Activated CD4-positive, alpha-beta T cell treated with anti-CD3 and anti-CD28 coated beads for 1 hour (primary cell): ENCODE results near the gene NTMT2.
"Not testable (repeated sequence)": the region's sequence is repeated elsewhere in the genome, so short reads cannot be mapped to it uniquely, and the experiment has no call there.

ENCODE experiments used
- DNase-seq: peaks from one replicate; pipeline ENCODE4 v3.0.0-alpha.2; 2020

NTMT2 gene

DNA sequence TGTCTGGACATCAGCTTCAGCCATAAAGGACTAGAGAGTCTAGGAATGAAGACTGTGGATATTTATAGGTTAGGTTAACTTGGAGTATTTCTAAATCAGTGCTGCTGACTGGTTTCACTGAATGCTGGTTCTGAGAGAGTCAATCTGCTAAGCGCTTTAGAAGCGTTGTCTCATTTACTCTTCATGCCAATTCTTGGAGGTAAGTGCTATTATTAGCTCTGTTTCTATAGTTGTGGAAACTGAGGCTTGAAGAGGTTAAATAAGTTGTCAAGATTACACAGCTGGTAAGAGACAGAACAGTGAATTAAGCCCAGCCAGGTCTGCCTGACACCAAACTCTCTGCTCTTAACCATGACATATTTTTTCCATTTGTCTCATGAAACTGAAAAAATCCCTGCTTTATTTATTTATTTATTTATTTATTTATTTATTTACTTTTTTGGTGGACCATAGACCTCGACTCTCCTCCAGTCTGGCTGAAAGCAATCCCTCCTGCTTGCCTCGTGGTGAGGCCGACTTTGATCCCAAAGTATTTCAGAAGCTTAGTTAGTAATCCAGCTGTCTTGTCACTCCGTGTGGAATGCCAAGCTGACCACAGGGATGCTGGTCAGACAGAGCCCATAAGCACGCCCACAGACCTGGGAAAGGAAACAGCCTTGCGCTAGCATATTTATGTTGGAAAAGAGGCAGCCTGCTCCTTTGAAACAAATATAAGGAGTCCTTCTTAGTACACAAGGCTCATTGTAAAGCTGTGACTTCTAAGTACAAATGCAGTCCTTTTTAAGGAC, 16.9 kb downstream of the NTMT2 start:
- DNase-seq = no peak

DNA sequence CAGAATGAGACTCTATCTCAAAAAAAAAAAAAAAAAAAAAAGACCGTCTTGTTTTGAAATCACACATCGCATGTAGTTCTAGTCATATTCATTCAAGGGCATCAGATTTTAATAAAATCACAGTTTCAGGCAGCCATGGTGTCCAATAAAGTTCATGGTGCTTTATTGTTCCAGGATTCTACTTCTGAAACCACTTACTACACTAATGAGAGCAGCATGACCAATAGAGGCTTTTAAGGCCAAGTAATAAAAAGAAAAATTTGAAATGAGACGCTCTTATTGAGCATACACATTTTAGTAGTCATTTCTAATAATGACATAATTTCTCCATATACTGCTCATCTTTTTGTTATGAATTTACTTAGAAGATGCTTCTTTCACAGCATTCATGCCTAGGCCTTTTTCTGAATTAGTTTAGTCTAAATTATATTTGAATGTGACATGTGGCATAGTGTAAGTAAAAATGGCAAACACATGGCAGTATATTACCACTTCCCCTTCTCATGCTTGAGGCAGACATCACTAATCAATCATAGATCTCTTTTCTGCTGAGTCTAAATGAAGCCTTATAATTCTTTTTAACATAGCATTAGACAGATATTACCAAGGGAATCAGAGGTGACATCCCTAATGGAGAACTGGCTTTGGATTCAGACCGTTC, 18.5 kb downstream of the NTMT2 start:
- DNase-seq = no peak

- DNase-seq = no peak
Observed at GRCh38 chr1:170166518-170167180, 20.9 kb downstream of the NTMT2 start.

DNA sequence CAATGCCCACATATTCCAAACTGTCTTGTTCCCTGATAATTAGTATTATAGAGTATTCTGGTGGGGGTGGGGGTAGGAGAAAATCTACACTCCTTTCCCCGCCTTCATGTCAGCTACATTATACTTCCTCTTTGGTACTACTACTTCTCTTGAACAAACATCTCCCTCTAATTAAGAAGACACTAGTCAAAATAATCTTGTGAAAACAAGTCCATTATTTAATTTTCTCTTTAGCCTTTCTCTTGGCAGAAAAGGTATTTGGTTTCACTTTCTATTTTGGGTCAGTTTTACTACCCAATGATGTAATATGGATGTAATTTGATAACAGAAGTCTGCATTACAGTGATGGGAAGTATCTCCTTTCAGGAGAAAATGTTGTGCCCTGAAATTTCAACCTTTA, 22.5 kb downstream of the NTMT2 start:
- DNase-seq = no peak

GRCh38 chr1:170170513-170170912, 24.8 kb downstream of the NTMT2 start:
- not testable (repeated sequence) for DNase-seq

GRCh38 chr1:170174395-170174794, 28.6 kb downstream of the NTMT2 start:
- DNase-seq = no peak

- no peak for DNase-seq
Observed at GRCh38 chr1:170175041-170175440, 29.3 kb downstream of the NTMT2 start.

- no peak for DNase-seq
Observed at GRCh38 chr1:170175484-170175883, 29.7 kb downstream of the NTMT2 start.

- DNase-seq = no peak
Observed at GRCh38 chr1:170176772-170177171, 31.0 kb downstream of the NTMT2 start.

- DNase-seq = no peak
Observed at GRCh38 chr1:170182442-170182841, 36.7 kb downstream of the NTMT2 start.

- no peak for DNase-seq
Observed at GRCh38 chr1:170192546-170192945, 46.8 kb downstream of the NTMT2 start.

- no peak for DNase-seq
Observed at GRCh38 chr1:170194451-170194850, 48.7 kb downstream of the NTMT2 start.

DNA sequence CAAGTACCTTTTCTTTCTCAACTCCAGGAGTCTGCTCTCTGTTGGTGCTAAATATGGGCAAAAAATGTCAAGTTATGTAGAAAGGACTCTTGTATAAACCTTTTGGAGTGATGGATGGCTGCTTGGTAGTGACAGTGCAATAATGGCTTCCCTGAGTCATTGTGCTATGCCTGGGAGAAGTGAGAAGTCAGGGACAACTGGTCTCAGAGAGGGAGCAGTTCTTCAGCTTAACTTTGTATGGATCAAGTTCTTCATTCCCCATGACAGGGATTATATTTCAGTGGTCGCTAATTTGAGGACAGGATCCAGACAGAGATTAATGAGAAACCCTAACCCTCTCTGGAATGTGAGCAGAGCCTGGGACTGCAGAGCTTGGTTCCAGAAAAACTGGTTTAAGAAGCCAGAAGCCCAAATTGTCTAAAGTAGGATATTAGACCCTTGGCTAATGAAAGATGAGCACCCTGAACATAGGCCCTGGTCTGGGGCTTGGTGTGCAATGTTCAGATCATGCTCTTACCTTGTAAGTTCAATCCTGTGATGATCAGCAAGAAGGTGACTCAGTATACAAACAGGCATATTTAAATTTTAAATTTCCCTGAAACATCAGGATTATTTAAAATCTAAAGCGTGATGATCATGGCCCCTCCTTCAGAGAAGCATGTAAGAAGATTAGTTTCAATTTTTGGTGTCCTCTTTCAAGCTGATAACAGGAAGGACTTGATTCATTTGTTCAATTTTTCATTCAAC, 50.9 kb downstream of the NTMT2 start:
- DNase-seq = no peak

DNA sequence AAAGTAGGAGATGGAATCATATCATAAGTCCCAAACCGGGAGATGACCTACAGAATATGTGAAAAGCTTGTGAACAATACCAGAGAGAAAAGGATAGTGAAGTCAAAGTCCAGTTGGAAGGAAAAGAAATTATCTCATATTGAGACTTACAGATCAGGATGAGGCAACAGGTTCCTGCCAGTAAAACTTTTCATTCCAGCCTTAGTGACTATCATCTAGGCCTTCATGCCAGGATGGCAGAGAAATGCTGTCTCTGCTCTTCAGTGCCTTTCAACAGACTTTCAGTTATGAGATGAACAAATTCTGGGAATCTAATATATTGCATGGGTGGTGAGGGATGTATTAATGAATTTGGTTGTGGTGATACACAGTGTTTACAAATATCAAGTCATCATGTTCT, 52.3 kb downstream of the NTMT2 start:
- DNase-seq = no peak

DNA sequence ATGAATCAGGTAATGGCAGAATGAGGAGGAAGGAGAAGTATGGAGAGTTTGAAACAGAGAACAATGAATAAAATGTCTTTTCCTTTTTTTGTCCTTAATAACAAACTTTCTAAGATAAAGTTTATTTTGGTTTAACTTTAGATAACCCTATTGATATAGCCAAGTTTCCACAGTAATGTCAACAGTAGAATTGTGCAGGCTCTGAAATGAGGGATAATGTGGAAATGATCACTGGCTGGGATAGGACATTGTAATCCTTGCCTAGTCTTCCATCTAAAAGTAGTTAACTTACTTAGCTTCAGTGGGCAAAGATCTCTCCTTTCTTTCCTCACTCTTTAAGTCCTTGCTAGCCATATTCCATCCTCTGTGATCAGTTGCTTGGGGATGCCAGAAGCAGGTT, 52.8 kb downstream of the NTMT2 start:
- no peak for DNase-seq

DNA sequence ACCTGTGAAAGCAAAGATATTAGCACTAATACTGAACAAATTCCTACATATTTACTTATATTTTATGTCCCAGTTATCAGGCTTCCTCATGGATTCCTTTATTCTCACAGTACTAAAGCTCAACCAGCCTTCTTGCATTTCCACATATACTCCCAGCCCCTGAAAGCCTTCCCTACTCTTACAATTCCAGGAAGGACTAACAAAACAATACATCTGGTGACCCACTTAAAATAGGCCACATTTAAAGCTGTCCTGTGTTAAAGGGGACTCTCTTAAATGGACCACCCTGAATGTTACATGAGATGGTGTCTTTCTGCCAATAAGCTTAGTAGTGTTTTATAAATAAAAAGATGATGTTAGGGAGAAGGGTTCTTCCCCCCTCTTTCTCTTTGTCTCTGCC, 54.4 kb downstream of the NTMT2 start:
- DNase-seq = no peak

GRCh38 chr1:170200621-170201397, 55.0 kb downstream of the NTMT2 start:
- DNase-seq = no peak

DNA sequence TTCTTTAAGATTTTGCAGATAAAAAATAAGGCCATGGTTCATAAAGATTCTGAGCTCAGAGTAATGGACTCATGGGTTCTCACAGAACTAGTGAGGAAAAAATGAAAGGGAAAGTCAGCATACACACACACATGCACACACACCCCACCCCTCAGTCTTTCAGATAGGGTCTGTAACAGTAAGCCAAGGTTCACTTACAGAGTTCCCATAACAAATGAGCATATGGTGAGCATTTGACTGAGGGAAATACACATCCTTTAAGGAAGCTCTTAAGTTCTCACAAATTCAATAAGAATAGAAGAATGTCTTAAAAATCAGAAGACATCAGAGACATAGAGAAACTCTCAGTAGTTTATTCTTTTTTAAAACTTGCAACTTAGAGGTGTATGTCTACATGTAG, 57.9 kb downstream of the NTMT2 start:
- no peak for DNase-seq

DNA sequence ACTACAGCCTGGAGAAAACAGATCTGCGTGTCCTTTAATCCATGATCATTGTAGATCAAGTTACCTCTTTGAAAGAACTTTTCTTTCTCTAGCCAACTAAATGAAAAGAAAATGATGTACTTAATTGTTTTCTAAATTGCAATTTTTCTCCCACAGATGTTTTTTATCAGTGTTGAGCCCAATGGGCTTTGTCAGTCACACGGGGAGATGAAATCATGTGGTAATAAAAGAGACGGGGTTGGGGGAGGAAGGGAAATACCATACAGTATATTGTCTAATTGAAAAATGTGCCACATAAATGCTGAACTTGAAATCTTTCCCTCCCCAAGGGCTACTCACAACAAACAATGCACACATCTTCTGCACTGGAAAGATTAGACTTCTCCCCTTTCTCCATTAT, 58.4 kb downstream of the NTMT2 start:
- no peak for DNase-seq

DNA sequence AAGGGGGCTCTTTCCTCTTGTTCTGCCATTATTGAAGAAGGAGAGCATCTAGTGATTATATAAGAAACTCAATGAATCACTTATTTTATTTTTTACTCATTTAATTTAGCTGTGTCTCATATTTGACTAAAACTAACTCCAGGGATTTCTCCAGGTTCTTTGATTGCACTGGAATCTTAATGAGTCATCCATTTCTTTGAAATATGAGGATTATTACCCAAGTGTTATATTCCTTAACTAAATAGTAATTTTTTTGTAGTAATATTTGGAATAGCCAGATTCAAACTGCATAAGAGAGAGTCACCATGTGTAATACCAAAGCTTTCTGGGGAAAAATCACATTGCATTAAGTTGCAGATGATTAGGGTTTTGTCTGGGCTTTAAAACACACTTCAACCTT, 59.5 kb downstream of the NTMT2 start:
- no peak for DNase-seq

DNA sequence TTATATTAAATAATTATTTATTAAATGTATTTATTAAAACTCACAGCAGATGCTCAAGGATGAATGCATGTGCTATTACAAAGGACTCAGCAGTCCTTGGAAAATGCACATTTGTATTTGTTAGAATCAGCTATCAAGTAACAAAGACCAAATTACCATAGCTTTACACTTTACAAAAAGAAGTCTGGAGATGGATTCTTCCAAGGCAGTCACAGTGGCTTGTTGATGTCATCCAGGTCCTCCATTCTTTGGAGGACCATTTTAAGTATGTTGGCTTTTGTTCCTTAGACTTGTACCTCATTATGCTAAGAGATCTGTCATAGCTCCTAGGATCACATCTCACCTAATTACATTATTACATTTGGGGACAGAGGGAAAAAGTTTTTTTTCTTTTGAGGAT, 63.4 kb downstream of the NTMT2 start:
- DNase-seq = no peak

GRCh38 chr1:170210142-170210541, 64.4 kb downstream of the NTMT2 start:
- no peak for DNase-seq

DNA sequence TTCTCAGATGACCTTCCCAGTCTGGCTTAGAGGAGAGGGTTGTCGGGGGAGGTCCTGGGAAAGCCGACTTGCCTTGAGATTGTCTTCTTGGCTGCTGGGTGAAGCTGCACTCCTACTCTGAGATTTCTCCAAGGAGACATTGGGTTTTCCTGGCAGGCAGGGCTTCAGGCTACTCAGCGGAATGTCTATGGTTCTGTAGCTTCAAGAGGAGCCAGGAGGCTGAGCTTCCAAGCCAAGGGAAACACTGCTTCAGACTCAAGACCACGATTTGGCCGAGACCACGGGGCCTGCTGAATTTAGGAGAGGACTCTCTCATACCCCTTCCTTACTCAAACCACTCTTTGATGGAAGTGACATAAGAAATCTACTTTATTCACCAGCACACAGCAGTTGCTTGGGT, 67.8 kb downstream of the NTMT2 start:
- no peak for DNase-seq
